Iris pigment epithelial cell (primary cell): ENCODE data around the gene TAS2R41.
A peak's percentile ranks its signal among the peaks of the same experiment; 100 is the strongest.

Experiments used
- DNase-seq: peaks from one replicate; pipeline ENCODE4 v3.0.0-alpha.2; 2011; ENCODE audit warnings: low read depth

TAS2R41 gene

DNA sequence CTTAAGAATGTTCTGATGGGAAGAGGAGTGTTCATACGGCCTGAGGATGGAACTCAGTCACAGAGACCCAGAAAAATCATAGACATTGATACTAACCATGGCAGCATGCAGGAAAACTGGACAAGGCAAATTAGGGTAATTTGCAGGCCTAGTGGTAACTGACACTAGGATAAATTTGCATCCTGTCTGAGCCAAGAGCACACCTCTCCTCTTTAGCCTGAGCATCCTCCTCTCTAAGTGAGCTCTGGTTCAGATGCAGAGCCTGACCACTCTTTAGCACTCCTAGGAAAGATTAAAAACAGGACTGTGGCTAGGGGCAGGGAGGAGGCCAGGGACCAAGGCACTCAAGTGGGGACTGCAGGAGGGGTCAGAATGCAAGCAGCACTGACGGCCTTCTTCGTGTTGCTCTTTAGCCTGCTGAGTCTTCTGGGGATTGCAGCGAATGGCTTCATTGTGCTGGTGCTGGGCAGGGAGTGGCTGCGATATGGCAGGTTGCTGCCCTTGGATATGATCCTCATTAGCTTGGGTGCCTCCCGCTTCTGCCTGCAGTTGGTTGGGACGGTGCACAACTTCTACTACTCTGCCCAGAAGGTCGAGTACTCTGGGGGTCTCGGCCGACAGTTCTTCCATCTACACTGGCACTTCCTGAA, at the start of gene TAS2R41:
TAS2R41 (plus strand) TSS at position 373 of the 650 bp plus-strand sequence; CDS start at position 373, 0 bp downstream.
- no peak for DNase-seq

DNA sequence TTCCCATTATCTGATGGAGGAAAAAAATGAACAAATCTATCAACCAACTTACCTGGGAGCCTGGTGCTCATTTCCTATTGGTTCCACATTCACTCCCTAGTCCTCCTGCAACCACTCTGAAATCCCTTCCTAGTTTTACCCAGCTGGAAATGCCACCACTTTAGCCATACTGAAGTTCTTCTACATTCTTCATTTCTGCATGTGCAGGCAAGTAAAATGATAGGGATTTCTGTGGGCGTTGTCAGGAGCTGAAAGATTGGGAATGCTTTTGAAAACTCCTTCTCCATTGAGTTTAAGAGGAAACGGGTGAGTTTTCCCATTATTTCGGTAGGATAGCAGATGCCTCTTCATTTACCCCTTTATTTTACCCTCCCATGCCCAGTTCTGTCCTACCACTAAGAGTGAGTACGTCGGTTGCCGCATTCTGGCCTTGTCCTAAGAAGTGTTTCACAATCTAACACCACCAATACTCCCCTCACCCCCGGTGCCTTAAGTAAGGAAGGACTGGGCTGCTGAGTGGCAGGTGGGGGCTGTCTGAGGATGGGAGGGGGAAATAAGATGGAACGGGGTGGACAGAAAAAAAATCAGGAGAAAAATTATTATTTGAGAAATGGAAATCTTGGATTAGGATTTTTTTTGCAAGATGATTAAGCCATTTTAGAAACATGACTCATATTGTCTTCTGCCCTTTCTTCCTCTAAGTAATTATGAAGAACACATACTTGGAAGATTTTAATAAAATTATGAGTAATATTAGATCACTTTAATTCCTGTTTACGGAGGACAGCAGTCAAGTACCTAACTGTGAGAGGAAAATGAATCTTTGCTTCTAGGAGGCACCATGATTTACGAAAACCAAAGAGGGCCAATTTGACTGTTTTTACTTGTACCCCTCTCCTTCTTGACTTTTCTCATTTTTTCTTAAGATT, 47.6 kb upstream of the TAS2R41 start:
- DNase-seq = peak; percentile 44

DNA sequence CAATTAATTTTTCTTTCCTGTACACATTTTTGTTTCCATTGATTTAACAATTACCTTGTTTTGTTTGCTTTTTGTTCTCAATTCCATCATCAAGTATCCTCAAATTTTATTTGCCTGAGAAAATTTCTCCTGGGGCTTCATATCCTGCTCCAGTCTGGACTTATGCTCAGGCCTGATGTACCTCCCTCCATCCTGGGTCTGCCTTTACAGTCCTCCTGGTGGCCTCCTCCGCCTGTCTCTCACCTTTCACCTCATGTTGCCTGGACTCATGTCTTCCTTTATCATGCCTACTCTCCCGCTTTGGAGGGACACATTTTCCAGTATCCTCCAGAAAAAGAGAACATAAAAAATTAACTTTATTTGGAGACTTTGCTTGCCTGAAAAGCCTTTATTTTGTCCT, 46.6 kb upstream of the TAS2R41 start:
- no peak for DNase-seq

DNA sequence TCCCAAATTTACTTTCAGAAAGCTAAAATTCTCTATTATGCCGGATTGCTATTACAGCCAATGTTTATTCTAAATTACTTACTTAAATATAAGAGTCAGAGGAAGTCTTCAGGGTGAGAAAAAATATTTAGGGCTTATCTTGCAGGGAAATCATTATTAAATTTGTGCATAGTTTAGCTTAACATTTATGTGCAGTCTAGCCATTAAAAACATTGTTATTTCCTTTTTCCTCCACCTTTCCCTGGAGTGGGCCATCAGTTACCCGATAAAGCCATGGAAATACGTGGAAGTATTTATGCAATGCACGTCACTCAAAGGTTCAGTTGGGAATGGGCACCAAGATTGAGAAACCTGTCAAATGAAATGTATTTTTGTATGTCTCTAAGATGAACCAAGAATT, 43.9 kb upstream of the TAS2R41 start:
- no peak for DNase-seq

DNA sequence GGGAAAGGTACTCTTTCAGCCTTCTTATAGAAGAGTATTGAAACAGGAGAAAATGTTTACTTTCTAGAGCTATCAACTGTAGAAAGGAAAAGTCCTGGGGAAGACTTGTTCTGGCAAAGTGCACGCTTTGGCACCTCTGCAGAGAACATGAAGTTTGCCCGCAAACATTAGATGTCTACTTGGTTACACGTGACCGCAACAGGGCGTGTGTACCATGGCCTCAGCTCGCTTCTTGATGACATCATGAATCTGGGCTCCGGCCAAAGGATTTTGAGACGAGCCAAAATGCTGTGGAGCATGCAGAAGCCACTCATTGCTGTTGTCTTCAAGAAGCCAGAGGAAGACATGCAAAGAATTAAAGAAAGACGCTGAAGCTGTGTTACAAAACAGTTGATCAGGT, 43.0 kb upstream of the TAS2R41 start:
- no peak for DNase-seq

- no peak for DNase-seq
These were observed 42.4 kb upstream of the TAS2R41 start for GRCh38 chr7:143435266-143435665.

GRCh38 chr7:143436325-143436946, 41.2 kb upstream of the TAS2R41 start:
- no peak for DNase-seq

DNA sequence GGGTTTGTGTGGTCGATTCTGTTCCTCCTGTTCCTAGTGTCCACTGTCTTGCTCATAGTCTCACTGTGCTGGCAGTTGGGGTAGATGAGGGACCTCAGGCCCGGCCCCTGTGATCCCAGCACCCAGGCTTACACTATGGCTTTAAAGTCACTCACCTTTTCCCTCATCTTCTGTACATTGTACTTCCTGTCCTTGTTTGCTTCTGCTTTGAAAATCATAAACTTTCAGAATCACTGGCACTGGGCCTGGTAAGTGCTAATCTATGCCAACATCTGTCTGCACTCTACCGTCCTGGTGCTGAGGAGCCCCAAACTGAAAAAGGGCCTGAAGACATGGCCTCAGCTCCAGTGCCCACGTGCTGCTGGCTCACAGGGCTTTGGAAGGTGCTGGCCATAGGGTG, 40.1 kb upstream of the TAS2R41 start:
- DNase-seq = no peak

DNA sequence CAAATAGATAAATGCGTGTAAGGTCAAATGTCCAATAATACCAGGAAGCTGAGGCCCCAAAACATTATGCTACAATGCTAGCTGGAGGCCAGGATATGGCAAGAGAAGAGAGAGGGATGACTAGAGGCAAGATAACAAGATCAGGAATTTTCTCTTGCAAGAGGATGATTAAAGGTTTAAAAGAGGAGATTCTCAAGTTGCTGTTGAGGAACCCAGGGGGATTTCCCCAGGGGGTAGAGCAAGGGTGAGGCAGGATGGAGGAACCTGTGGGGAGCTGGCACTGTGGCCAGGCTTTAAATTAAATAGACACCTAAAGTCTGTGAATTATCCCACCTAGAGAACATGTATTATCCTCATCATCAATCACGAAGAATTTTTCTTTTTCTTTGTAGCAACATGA, 37.8 kb upstream of the TAS2R41 start:
- DNase-seq = no peak

DNA sequence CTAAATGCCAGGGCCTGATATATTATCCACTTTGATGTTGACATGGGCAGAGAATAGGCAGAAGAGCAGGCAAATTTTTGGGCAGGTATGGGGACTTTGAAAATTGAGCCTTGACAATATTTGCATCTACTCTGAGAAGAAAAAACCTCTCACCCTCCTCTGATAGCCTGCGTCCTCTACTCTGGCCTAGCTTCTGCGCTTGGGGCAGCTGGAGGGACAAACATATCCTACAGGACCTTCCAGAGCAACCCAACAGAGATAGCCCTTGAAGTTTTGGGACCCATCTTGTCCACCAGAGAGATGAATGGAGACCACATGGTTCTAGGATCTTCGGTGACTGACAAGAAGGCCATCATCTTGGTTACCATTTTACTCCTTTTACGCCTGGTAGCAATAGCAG, 34.5 kb upstream of the TAS2R41 start, which contains the start of gene TAS2R60:
TAS2R60 (plus strand) TSS at position 301 of the 400 bp plus-strand sequence; CDS start at position 301, 0 bp downstream.
- DNase-seq = no peak

- no peak for DNase-seq
These were observed 33.5 kb upstream of the TAS2R41 start for GRCh38 chr7:143444063-143444782.

DNA sequence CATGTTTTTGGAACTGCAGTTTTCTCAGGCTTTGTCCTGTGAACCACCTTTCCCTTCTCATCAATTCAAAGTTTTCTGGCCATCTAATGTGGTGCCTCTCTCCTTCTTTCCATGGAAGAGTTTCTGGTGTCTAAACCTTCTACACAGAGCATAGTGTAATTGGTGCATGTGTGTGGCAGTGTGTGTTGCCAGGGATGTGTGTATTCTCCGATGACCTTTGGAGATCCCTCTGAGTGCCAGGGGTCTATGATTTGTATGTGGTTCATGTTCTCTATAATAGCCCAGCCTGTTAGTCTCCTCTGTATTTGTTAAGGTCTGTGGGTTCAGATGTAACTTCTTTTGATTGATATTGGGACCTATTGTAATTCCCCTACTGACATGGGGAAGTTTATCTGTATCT, 32.9 kb upstream of the TAS2R41 start:
- no peak for DNase-seq

GRCh38 chr7:143447466-143447865, 30.2 kb upstream of the TAS2R41 start:
- DNase-seq = no peak

DNA sequence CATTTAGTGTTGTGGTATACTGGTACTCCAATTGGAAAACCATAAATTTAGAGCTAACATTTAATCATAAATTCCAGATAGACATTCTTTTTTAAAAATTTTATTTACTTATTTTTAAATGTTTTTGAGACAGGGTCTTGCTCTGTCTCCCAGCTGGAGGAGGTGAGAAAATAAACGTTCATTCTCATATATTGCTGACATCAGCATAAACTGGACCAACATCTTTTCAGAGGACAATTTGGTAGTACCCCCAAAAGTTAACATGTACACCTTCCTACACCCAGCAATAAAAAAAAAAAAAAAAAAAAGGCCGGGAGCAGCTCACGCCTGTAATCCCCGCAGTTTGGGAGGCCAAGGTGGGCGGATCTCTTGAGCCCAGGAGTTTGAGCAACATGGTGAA, 29.2 kb upstream of the TAS2R41 start:
- no peak for DNase-seq

- no peak for DNase-seq
These were observed 27.9 kb upstream of the TAS2R41 start for GRCh38 chr7:143449793-143450192.

DNA sequence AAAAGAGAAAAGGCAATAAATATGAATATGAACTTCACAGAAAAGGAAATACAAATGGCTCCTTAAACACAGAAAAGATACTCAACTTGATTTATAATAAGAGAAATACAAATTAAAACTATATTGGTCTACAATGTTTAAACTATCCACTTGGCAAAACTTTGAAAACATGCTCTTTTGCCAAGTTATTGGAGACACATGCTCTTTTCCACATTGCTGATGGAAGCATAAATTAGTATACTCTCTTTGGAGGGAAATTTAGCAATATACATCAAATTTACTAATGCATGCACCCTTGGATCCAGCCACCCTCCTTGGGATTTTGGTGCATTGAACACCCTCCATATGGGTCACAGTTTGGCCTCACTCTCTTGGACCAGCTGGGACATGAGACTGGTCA, 26.6 kb upstream of the TAS2R41 start:
- no peak for DNase-seq

GRCh38 chr7:143451746-143452145, 25.9 kb upstream of the TAS2R41 start:
- no peak for DNase-seq

- peak; percentile 12 for DNase-seq
These were observed 25.2 kb upstream of the TAS2R41 start for GRCh38 chr7:143452495-143452894.

DNA sequence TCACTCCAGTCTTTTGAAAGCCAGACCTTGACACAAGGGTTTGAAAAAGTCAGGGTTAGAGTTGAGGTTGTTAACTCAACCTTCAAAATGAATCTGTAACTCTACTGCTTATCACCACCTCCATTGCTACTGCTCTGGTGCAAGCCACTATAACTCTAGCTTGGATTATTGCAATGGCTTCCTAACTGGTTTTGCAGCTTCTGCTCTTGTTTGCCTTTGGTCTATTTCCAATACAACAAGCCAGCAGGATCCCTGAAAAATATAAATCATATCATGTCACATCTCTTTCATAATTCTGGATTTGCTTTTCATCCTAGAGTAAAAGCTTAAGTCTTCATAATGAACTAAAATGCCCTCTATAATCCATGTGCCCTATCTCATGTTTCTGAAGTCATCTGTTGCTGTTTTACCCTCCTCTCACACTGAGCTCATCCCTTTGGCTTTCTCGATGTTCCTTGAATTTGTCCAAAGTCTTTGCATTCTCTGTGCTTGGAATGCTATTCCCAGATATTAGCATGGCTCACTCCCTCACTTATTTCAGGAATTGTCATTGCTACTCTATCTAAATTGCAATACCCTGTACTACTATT, 23.5 kb upstream of the TAS2R41 start:
- no peak for DNase-seq

DNA sequence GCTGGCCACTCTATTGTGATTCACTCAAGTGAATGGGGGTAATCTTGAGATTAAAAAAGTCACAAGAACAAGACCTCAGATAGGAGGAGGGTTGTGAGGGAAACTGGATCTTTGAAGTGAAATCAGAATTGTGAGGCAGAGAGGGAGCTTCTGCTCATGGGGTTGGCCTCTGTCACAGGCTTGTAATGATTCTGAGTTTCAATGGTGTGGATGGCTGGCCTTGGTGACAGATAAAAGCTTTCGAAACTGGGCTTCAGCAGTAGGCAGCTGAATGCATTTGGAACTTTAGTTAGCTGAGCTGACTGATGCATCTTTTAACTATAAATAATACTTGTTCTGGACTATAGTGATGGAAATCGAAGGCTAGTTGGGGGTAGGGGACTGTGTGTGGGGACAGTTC, 22.2 kb upstream of the TAS2R41 start:
- DNase-seq = no peak

- DNase-seq = peak; percentile 22
These were observed 21.7 kb upstream of the TAS2R41 start for GRCh38 chr7:143455942-143456341.
